HepG2 (cell line): ENCODE results near the gene ELF1.

Experiments
- ATF7-NPFF ChIP-seq: sonication (generic); formaldehyde crosslinking; IDR thresholded peaks from 2 replicates; pipeline ENCODE4 v1.8.1; 2023; ENCODE audit warnings: mild to moderate bottlenecking, low read depth, missing genetic modification reagents, moderate library complexity
- HOXA5 ChIP-seq: sonication (generic); formaldehyde crosslinking; IDR thresholded peaks from 2 replicates; pipeline ENCODE4 v1.4.0; 2020; ENCODE audit warnings: missing genetic modification reagents
- KDM5A ChIP-seq: fragments of 200-600 bp; sonication (generic); IDR thresholded peaks from 2 replicates; pipeline ENCODE4 v1.7.0; 2018; ENCODE audit warnings: antibody characterized with exemption, mild to moderate bottlenecking, low read length, borderline replicate concordance
- POLR2AphosphoS5 ChIP-seq: IDR thresholded peaks from 2 replicates; pipeline ENCODE4 v1.6.1; 2012; ENCODE audit warnings: low read depth, low read length
- SNAPC2 ChIP-seq: sonication (generic); formaldehyde crosslinking; IDR thresholded peaks from 2 replicates; pipeline ENCODE4 v1.8.1; 2022; ENCODE audit warnings: mild to moderate bottlenecking, missing genetic modification reagents
- TCF7 ChIP-seq: sonication (generic); IDR thresholded peaks from 2 replicates; pipeline ENCODE4 v1.6.1; 2016; ENCODE audit warnings: antibody characterized with exemption, low read depth
- ZBTB43 ChIP-seq: sonication (generic); formaldehyde crosslinking; conservative IDR thresholded peaks from 2 replicates; pipeline ENCODE4 v1.4.0; 2020; ENCODE audit warnings: missing genetic modification reagents
- ZNF333 ChIP-seq: sonication (generic); formaldehyde crosslinking; IDR thresholded peaks from 2 replicates; pipeline ENCODE4 v1.4.0; 2020; ENCODE audit warnings: mild to moderate bottlenecking, missing genetic modification reagents, borderline replicate concordance
- ZNF530 ChIP-seq: sonication (generic); formaldehyde crosslinking; IDR thresholded peaks from 2 replicates; pipeline ENCODE4 v1.5.0; 2020; ENCODE audit warnings: low read depth, mild to moderate bottlenecking, missing genetic modification reagents
- ZSCAN20 ChIP-seq: sonication (generic); formaldehyde crosslinking; IDR thresholded peaks from 2 replicates; pipeline ENCODE4 v1.4.0; 2020; ENCODE audit warnings: missing genetic modification reagents, mild to moderate bottlenecking, borderline replicate concordance

GRCh38 chr13:40927929-40928328, 91.2 kb downstream of the ELF1 start:
- TF ChIP-seq ATF7-NPFF, result no peak
- no peak for TF ChIP-seq POLR2AphosphoS5
- TF ChIP-seq ZBTB43, result no peak
- TF ChIP-seq ZSCAN20 (CRISPR knock-in tag), result no peak
- no peak for TF ChIP-seq HOXA5 (CRISPR knock-in tag)
- TF ChIP-seq TCF7, result no peak
- no peak for TF ChIP-seq ZNF530 (CRISPR knock-in tag)
- no peak for TF ChIP-seq SNAPC2 (CRISPR knock-in tag)
- TF ChIP-seq KDM5A, result no peak
- no peak for TF ChIP-seq ZNF333 (CRISPR knock-in tag)
